Mononuclear cell (primary cell): ENCODE data around the gene VWA2. TPM values are rescaled to one million over a fixed set of nuclear protein-coding genes. Genes with fewer than 3 reads are reported as not detected.

ENCODE experiments used
- H3K27me3 ChIP-seq: 2 replicates; pipeline ENCODE4 v1.6.0; 2011; ENCODE audit warnings: low read length, control low read depth; ENCODE audit not compliant: insufficient read depth
- H3K4me1 ChIP-seq: 2 replicates; pipeline ENCODE4 v1.5.1; 2011; ENCODE audit warnings: mild to moderate bottlenecking, low read length, control low read depth; ENCODE audit not compliant: insufficient read depth
- H3K4me3 ChIP-seq: 2 replicates; pipeline ENCODE4 v1.5.1; 2011; ENCODE audit warnings: mild to moderate bottlenecking, low read length, moderate library complexity
- H3K9me3 ChIP-seq: 2 replicates; pipeline ENCODE4 v1.5.1; 2011; ENCODE audit warnings: low read depth, mild to moderate bottlenecking, control low read depth, low read length
- total RNA-seq: library from RNA; depleted of rRNA; stranded (reverse); fragments of >200 nt; gene quantifications from one replicate; pipeline ENCODE4 v1.2.3, GENCODE V29; 2012

The VWA2 gene
- total RNA-seq, 1 donor: not detected

DNA sequence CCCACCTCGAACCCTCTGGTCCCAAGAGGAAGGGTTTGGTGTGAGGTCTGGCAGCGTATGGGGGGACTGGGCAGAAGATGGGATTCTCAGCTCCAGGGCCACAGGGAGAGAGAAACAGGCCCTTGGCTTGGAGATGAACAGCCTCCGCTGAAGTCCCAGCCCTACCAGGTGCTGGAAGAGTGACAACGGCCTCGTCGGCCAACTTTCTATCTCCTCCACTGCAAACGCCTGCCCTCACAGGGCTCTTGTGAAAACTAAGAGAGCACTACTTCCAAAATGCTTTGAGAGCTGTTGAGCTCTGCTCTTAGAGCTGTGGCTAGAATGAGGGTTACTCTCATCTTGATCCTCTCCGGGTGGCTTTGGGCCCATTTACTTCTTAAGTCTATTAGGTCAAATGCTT, 101.8 kb downstream of the VWA2 start:
- H3K27me3 ChIP-seq: no peaks in the 10 kb centered on the region
- H3K4me1 ChIP-seq: no peaks in the 10 kb centered on the region
- no peak overlapping the region for H3K4me3 ChIP-seq
- no peaks in the 10 kb centered on the region for H3K9me3 ChIP-seq

Other genes with a start within 250 kb of the VWA2 start
- gene ADRB1, start 195.4 kb upstream of the VWA2 start, total RNA-seq: 2.4 TPM
- gene CCDC186, start 65.1 kb upstream of the VWA2 start, total RNA-seq: 60.4 TPM
- gene TDRD1, start 59.9 kb upstream of the VWA2 start, total RNA-seq: 0.10 TPM
- gene AFAP1L2, start 165.2 kb downstream of the VWA2 start, total RNA-seq: 0.94 TPM